HG03108 (cell line): ENCODE measurements around the gene CACNB2.
A peak's percentile ranks its signal among the peaks of the same experiment; 100 is the strongest.

Experiments used
- ATAC-seq: cut with Tn5 transposase; IDR thresholded peaks from one replicate; pipeline ENCODE4 v1.9.1; 2021; ENCODE audit warnings: moderate library complexity; ENCODE audit not compliant: unreplicated experiment

The CACNB2 gene

DNA sequence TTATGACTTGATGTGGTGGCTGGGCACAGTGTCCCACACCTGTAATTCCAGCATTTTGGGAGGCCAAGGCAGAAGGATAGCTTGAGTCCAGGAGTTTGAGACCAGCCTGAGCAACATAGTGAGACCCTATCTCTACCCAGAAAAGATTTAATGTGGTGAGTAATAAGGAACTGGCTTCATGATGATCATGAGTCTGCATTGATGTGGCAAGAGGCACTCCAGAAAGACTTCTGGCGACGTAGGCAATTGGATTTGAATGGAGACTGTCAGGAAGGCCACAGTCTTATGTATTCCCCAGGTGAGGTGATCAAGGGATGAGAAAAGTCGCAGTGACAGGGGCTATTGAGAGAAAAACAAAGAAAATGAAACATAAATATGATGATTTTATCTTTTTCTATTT, 138.0 kb downstream of the CACNB2 start:
- no peak for ATAC-seq

- no peak for ATAC-seq
These were observed 138.9 kb downstream of the CACNB2 start for GRCh38 chr10:18279173-18279572.

- no peak for ATAC-seq
These were observed 141.9 kb downstream of the CACNB2 start for GRCh38 chr10:18282094-18282493.

- no peak for ATAC-seq
These were observed 150.6 kb downstream of the CACNB2 start for GRCh38 chr10:18290651-18291313.

GRCh38 chr10:18293536-18294510, 153.6 kb downstream of the CACNB2 start:
- no peak for ATAC-seq

DNA sequence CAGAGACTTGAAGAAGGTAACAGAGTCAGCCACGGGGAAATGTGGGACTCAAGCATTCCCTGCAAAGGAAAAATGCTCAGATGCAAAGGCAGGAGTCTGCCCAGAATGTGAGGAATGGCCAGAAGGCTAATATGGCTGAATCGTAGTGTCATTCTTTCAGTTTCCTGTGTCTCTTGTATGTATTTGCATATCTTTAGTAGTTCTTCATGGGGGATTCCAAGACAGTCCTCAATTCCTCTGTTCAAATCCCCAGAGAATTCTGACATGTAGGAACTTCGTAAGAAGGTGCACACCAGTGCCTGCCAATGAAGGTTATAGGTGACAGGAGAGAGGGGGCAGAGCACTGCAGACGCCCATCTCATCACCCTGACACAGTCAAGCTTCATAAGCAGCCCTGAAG, 154.4 kb downstream of the CACNB2 start:
- ATAC-seq = no peak

DNA sequence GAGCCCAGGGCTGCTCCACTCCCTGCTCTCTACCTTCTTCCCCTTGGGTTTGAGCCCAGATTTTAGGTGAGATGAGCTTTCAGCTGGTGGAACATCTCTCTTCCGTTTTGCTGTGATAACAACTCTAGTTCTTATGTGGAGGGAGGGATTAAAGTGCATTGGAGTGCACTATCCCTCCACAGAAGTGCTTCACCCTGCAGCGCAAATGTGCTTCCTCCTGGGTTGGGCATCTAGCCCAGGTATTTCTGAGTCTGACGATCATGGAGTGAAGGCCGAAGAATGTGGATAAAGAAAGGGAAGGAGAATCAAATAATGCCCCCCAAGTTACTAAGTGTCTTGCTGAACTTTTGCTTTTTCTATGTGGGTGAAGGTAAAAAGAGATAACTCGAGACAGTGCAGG, 157.4 kb downstream of the CACNB2 start:
- no peak for ATAC-seq

DNA sequence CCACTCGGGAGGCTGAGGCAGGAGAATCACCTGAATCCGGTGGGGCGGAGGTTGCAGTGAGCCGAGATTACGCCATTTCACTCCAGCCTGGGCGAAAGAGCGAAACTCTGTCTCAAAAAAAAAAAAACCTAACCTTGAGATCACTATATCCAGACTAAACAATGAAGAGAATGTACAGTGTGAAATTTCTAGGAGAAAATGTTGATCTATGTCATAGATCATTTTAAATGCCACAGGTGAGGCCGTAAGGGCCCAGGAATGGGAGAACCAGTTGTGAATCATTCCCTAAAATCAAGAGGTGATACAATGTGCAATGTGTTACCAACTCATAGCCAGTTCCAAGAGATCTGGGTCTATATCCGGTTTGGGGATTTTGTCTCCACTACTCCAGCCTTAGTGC, 158.0 kb downstream of the CACNB2 start:
- ATAC-seq = no peak

- ATAC-seq = no peak
These were observed 163.9 kb downstream of the CACNB2 start for GRCh38 chr10:18303851-18304801.

DNA sequence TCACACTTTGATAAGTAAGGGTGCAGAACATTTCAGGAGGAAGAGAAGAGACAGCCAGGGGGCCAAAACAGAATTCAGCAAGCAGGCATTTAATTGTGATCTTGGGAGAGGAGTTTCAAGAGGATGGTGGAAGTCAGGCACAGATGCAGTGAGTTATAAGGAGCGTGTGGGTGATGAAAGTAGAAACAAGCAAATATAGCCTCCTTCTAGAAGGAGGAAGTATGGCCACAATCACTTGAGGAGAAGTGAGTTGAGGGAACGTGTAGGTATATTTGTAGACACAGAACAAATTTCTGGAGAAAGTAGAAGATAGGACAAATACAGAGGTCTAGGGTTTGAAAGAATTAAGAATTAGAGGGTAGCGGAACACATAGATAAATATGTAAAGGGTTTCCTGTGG, 165.8 kb downstream of the CACNB2 start:
- no peak for ATAC-seq

DNA sequence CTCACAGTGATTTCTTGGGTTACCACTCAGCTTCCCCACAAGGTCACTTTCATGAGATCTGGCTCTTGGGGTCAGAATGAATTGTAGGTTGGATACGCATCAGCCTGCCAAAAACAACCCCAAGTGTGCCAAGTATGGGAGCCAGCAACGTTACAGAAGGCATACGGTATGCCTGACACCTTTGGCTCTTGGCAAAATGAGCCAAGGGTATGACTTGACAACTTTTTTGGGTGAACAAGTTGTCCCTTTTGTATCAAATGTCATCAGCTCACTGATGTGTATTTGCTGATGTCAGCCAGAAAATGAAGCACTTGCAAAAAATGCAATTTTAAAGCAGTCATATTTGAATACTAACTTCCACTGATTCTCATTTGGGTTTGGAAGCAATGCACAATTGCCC, 168.4 kb downstream of the CACNB2 start:
- ATAC-seq = no peak

DNA sequence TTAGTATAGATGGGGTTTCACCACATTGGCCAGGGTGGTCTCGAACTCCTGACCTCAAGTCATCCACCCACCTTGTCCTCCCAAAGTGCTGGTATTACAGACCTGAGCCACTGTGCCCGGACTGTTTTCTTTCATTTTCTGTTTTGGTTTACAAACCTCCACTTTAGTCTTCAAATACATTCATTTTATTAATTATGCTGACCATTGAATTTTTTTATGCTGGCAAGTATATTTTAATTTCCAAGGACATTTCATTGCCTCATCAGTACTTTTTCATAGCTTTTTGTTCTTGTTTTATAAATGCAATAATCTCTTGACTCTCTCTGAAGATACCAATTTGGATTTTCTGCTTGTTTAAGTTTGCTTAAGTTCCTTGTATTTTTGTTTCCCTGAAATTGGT, 170.5 kb downstream of the CACNB2 start:
- ATAC-seq = no peak

GRCh38 chr10:18312374-18313139, 172.3 kb downstream of the CACNB2 start:
- ATAC-seq = peak; percentile 69

GRCh38 chr10:18313140-18313530, 172.9 kb downstream of the CACNB2 start:
- ATAC-seq = no peak

DNA sequence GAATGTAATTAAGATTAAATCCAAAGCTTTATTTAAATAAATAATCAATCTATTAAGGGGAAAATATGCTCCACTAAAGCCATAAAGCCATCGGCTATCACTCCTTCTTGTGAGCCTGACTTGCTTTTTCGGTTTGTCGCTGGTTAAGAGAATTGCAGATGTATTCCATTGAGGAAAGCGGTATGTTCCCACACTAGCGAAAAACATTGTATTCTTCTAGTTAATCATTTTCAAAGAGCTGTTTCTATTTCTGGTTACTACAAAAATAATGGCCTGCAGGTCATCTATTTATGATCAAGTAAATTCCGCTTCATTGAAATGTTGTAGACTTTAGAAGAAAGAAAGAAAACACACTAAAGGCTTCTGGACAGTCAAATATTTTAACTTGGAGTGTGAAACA, 173.4 kb downstream of the CACNB2 start:
- no peak for ATAC-seq

- no peak for ATAC-seq
These were observed 179.4 kb downstream of the CACNB2 start for GRCh38 chr10:18319628-18320027.

- ATAC-seq = no peak
These were observed 181.1 kb downstream of the CACNB2 start for GRCh38 chr10:18321371-18321770.

DNA sequence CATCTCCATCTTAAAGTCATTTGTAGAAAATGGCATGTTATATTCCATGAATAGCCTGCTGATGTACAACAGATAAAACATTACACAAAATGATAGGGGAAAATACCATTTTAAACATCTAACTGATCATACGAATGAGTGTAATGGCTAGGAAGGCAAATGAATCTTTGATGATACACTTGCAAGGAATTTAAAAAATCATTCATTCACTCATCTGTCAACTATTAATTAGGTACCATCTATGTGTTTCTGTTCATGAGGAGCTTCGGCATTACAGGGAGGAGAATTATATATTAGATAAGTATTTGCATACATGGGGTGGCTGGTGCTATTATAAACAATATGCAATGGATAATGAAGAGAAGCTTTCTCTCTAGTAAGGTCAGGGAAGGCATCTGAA, 183.7 kb downstream of the CACNB2 start:
- no peak for ATAC-seq

GRCh38 chr10:18325410-18325809, 185.2 kb downstream of the CACNB2 start:
- no peak for ATAC-seq

- no peak for ATAC-seq
These were observed 185.8 kb downstream of the CACNB2 start for GRCh38 chr10:18325889-18326531.
